DMS53 (cell line): ENCODE data around the gene HOXD11.
A peak's percentile ranks its signal among the peaks of the same experiment; 100 is the strongest.

Source experiments
- DNase-seq: peaks from one replicate; lab custom pipeline; 2025; lab: John Stamatoyannopoulos, UW

Gene HOXD11

DNA sequence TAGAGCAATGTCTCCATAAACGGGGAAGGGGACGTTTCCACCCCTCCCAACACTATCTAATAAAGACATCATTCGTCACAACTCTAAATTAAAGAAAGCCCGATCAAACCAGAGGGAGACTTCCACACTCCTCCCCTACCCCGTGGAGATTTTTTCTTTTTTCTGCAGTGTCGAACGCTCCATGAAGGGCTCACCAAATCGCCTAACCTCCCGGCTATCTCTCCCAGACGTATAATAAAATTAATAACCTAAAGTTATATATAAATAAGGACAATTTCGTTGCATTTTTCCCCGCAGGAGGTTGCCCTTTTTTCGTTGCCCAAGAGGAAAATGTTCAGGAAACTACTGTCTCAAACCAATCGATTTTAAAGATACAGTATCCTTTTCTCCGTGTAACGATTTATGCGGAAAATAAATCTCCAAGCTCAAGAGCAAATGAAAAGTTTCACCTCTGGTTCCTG is 25.7 kb upstream of the HOXD11 start:
- DNase-seq: no peak

- no peak for DNase-seq
Observed at GRCh38 chr2:176081837-176082524, 25.1 kb upstream of the HOXD11 start.

DNA sequence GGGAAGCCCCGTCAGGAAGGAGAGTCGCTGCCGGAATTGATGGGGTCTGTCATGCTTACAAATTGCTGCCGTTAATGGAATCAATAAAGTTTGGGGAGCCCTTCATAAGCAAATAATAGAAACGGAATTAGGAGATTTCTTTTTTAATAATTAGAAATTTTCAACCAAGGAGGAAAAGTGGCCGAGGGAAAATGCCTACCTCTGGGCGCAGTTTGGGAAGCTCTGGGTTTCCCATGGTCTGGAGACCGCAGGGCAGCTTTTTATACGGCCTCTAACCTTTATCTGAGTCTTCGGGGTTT is 24.6 kb upstream of the HOXD11 start:
- no peak for DNase-seq

DNA sequence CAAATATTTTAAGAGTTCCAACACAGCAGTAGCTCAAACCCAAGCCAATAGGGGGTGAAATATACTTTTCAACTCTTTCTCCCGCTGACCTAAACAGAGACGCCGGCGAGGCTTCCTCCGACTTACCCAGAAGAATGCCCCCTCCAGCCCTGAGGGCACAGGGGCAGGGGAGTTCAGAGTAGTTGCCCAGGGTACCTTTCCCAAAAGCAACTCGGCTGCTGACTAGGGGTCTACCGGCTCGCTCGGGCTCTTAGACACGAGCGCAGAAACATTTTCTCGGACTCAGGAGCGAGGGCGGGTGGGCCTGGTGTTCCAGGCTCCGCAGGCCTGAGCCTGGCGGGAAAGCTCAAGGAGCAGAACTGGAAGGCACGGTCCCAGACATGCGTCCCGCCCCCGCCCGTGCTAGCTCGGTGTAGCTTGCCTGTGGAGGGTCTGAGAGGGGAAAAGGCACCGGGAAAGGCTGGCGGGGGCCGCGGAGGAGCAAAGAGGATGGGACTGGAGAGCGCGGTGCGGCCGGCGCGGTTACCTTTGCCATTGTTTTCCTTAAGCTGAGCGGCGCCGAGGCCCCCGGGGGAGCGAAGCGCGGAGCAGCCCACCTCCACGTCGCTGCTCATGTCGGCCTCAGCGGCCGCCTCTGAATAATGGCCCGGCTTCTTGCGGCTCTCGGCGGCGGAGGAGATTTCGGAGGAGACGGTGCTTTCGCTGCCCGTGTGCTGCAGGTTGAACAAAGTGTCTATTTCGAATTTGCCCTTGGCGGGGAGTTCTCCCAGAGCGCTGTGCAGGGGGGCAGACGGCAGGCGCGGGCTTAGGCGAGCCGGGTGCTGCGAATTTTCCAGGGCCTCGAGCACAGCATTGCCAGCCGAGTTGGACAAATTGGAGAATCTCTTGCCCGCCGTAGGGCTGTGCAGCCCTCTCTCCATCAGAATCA is 24.0 kb upstream of the HOXD11 start:
- DNase-seq: no peak

DNA sequence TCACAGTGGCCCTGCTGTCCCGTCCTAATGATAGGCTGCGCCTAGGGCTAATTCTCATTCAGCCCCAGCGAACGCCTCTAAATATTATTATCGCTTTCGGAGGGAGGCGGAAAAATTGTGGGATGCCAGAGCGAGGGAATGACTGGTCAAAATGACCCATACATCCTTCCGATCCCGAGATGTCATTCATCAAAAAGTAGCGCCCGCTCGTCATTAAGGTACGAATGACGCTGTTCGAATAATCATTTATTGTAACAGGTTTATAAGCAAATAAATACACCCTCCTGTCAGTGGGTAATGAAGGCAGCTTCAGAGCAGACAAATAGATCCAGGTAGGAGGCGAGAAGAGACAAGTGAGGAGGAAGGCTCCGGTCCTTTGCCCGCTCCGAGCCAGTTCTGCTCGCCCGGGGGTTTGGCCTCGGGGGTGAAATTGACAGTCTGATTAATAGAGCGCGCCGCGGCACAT is 23.3 kb upstream of the HOXD11 start, which contains the start of gene EVX2:
Gene EVX2 (minus strand): TSS at position 167 of the 466 bp plus-strand sequence. CDS start 186 bp downstream, outside the sequence.
- no peak for DNase-seq

GRCh38 chr2:176084611-176085119 is 22.4 kb upstream of the HOXD11 start:
- peak; percentile 64 for DNase-seq

- peak; percentile 72 for DNase-seq
Observed at GRCh38 chr2:176085120-176085788, 21.8 kb upstream of the HOXD11 start.

- DNase-seq: peak; percentile 85
Observed at GRCh38 chr2:176085861-176086771, 21.0 kb upstream of the HOXD11 start.

DNA sequence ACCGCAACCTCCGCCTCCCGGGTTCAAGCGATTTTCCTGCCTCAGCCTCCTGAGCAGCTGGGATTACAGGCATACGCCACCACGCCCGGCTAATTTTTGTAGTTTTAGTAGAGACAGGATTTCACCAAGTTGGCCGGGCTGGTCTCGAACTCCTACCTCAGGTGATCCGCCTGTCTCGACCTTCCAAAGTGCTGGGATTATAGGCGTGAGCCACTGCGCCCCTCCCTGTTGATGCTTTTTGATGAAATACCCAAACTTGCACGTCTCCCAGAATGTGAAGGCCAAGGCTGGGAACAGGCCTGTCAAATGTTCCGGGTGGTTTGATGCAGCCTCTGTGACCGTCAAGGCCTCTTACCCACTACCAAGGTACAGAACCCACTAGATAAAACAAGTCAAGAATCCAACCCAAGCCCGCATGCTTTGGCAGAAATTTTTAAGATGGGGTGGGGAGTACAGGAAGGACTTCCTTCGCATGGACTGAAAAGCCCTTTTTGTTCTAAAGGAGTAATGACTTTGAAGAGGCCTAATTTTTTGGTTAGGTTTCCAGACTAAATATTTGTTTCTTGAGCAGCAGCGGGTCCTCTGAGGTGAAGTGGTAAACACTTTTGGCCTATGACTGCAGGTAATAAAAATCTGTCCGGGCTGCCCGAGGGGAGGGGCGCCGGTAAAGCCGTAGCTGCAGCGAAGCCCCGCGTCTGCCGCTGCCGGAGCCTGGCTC is 19.6 kb upstream of the HOXD11 start:
- no peak for DNase-seq

DNA sequence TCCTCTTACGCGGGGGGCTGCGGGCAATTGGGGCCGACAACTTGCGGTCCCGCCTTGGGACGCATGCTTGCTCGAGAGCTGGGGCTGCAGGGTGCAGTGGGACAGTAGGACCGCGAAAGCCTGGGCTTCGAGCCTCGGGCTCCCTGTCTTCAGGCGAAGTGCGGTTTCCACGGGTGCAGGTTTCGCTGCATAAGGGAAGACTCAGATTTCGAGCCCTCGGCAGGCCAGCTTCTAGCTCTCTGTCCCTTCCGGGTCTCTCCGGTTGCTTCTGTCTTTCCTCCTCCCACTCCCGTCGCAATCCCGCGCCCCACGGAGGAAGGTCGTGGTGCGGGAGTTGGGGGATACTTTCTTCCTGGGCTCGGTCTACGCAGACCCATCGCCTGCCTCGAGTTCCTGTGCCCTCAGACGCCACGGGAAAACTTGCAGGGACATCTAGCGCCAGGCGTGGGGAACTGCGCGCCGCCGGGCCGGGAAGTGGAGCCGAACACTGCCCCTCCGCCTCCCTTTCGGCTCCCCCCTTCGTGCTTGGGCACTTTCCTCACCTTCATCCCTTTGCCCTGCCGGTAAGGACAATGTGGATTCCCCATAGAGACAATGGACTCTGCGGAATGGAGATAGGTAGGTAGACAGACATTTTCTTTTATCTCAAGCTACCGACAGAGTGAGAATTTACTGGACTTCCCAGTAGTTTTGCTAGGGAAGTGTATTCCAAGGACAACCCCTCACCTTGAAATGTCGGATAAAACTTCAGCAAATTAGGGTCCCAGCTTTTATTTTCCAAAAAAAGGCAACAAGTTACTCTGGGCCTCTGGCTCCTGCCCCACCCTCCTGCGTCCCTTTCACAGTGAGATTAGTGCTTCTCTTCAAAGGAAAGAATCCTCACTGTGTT is 18.8 kb upstream of the HOXD11 start:
- DNase-seq: peak; percentile 84

DNA sequence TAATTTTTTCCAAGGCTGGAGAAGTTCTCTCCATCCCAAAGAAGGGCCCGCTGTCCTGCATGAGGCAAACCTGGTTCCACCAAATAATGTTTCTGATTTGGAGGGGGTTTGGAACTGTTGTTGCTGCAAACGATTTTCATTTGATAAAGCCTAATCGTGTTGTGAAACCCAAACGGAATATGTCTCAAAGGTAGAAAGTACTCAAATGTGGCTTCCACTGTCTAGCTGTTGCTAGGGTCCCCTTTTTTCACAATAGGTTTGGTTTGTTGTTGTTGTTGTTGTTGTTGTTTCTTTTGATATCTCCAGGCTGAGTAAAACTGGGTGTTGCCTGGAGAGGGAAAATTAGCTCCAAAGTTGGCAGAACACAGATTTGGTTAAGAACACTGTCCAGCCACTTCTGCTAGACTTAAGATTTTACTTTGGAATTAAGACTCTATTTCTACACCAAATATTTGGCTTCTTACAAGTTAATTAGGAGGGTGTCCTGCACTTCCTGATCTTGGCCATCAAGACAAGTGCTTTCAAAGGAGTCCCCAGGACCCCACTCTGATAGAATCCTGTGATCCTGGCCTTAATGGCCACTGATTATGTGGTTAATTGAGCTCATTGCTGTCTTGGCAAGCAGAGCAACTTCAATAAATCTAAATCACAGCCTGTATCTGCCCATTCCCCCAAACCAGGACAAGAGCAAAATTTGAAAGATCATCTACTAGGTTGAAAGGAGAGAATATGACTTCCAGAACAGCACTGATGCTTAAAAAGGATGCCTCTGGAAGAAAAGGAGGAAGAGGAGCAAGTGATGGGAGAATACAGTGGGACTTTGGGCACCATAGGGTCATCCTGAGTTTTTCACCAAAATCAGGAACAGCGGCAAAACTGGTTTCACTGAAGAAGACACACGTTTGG is 17.9 kb upstream of the HOXD11 start:
- DNase-seq: no peak

DNA sequence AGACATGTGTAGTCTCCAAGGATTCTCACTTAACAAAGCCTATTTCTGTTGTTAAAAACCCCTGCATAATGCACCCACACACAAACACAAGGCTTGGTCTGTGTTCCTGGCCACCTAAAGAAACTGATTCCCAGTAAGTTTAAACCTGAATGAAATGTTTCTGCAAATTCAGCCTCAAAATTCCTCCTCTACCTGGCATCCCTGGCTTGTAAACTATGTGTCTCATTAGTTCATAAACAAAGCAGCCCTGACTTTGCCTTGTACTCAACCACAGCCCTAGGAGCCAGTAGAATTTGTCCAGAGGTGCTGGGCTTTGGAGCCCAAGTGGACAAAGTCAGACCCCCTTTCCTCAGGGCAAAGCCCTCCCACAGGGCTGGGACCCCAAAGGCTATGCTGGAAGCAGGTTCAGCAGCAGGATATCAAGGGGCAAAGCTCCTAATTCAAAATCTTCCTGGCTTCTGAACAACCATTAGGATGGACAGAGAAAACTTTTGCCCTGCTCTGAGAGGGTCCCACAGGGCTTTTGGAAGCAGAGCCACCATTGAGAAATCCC is 17.2 kb upstream of the HOXD11 start:
- no peak for DNase-seq

DNA sequence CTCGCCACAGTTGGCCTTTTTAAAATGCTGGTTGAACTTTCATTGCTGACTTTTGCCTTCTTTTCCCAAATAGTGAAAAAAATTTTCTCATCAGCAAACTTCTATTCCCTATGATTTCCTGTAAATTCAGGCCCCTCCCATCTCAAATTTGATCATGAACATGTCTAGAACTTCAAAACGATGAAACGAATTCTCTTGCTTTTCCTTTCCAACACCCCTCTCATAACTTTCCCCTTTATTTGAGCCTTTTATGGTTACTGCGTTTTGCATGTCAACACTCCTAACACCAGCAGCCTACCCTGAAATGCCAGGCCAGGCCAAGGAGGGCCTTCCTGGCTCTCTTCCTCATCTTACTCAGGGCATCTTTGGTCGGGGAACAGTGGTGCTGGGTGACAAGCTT is 16.2 kb upstream of the HOXD11 start:
- no peak for DNase-seq

DNA sequence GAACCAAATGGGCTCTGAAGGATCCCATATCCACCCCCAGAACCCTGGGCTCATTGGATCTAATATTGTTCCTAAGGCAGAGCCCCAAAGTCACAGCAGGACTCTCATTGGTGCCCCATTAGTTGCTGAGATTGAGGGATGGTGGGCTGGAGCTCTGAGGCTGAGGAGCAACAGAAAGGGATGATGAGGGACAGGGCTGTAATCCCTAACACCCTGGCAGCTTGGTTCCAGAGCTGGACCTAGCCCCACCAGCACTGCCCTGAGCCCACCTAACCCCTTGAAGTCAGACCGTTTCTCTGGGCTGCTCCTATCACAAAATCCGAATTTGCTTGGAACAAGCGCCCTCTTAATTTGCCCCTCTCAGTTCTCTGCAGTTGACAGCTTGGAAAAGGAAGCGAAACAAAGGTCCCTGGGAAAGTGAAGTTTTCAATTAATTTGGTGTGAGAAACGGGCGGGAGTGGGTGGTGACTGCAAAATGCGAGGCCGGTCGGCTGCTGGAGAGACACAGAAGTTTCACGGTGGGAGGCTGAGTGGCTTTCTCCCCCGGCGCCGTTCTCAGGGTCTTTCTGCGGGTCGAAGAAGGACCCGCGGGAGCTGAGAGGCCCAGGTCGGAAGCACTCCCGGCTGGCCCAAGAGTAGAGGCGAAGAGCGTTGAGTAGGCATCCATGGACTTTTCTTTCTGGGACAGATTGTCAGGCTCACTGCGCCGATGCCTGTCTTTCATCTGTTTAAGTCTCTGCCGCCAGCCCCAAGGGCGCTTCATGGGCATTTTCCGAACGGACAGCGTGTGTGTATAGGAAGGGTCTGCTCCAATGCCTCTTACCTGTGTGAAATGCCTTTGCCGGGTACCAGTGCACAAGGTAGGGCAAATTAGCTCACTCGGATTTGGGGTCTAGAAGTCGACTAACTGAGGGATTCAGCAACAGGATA is 15.5 kb upstream of the HOXD11 start:
- peak; percentile 68 for DNase-seq

DNA sequence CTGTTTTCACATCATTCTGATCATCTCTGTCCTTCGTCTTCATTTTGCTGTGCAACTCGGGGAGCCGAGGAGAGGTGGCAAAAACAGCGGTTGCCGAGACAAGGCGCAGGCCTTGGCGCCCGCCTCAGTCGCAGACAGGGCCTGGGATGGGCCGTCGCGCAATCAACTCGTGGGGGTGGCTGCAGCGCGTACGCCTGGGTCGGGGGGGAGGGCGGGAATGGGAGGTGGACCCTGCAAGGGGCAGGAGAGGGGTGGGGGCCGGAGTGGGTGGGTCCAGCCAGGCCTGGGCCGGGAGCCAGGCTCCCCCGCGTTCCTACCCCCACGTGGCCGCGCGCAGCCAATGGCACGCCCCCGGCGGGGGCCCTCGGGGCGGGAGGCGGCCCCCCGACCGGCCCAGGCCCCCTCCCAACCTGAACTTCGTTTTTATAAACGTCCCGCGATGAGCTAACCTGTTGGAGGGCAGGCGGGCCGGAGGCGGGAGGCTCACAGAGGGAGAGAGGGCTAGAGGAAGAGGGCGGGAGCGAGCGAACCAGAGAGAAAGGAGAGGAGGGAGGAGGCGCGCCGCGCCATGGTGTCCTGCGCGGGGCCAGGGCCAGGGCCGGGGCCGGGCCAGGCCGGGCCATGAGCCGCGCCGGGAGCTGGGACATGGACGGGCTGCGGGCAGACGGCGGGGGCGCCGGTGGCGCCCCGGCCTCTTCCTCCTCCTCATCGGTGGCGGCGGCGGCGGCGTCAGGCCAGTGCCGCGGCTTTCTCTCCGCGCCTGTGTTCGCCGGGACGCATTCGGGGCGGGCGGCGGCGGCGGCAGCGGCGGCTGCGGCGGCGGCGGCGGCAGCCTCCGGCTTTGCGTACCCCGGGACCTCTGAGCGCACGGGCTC is 14.6 kb upstream of the HOXD11 start, which contains the start of gene HOXD13:
Gene HOXD13 (plus strand): TSS at position 452 of the 875 bp plus-strand sequence. CDS start 170 bp downstream, at position 622.
- peak; percentile 84 for DNase-seq
